ENCODE data around the gene POLR3C. TPM values are rescaled to one million over a fixed set of nuclear protein-coding genes. Genes with fewer than 3 reads are reported as not detected.
A peak's percentile ranks its signal among the peaks of the same experiment; 100 is the strongest.
"Not testable (repeated sequence)": the region's sequence is repeated elsewhere in the genome, so short reads cannot be mapped to it uniquely, and the experiment has no call there.

The POLR3C gene
- total and polyA plus RNA-seq, 4 donors: 14.1 to 26.3 (median 21.1) TPM

- peaks cover 13 to 33% (median 24%) of the 10 kb centered on the region in 4 donors for H3K36me3 ChIP-seq (ENCODE audit: control insufficient read depth in 4 of 4, insufficient read depth in 4 of 4, low read length in 4 of 4)
- H3K9ac ChIP-seq (ENCODE audit: insufficient read depth in 1 of 2, low read length in 2 of 2): peak overlapping the region; percentile 81 to 87
- H3K27ac ChIP-seq (ENCODE audit: low read depth in 1 of 2, low read length in 1 of 2): peak overlapping the region; percentile 92 to 95
- TF ChIP-seq CTCF (IDR thresholded peaks at IDR 0.05; ENCODE audit: control extremely low read depth, extremely low read depth): no peak
- peaks cover 0 to 8% (median 0%) of the 10 kb centered on the region in 5 donors for H3K4me1 ChIP-seq (ENCODE audit: control insufficient read depth in 5 of 5, insufficient read depth in 5 of 5, low read length in 5 of 5)
- ATAC-seq (ENCODE audit: insufficient read depth, low FRiP score) (no peak), DNase-seq (no peak)
- no peaks in the 10 kb centered on the region for H3K27me3 ChIP-seq (ENCODE audit: control insufficient read depth in 3 of 3, insufficient read depth in 3 of 3, low read length in 2 of 3)
- 0 to 1% methylated on average over 7 of the region's 7 CpGs for WGBS, 2 donors
- H3K9me3 ChIP-seq (ENCODE audit: control insufficient read depth in 4 of 4, insufficient read depth in 3 of 4, low read length in 3 of 4): no peaks in the 10 kb centered on the region
- peak overlapping the region; percentile 68 for H3K4me3 ChIP-seq
Observed at GRCh38 chr1:145824499-145824842, 471 bp downstream of the POLR3C start.

- no peak for TF ChIP-seq CTCF (IDR thresholded peaks at IDR 0.05; ENCODE audit: control extremely low read depth, extremely low read depth)
- ATAC-seq (ENCODE audit: insufficient read depth, low FRiP score) (no peak), DNase-seq (no peak)
- Histone ChIP-seq H3K36me3 (ENCODE audit: control insufficient read depth in 4 of 4, insufficient read depth in 4 of 4, low read length in 4 of 4) (peaks cover 18 to 45% (median 27%) of the 10 kb centered on the region in 4 donors), H3K27ac (ENCODE audit: low read depth in 1 of 2, low read length in 1 of 2) (no peak overlapping the region), H3K27me3 (ENCODE audit: control insufficient read depth in 3 of 3, insufficient read depth in 3 of 3, low read length in 2 of 3) (no peaks in the 10 kb centered on the region), H3K9me3 (ENCODE audit: control insufficient read depth in 4 of 4, insufficient read depth in 3 of 4, low read length in 3 of 4) (no peaks in the 10 kb centered on the region), H3K9ac (ENCODE audit: insufficient read depth in 1 of 2, low read length in 2 of 2) (no peak overlapping the region), H3K4me1 (ENCODE audit: control insufficient read depth in 5 of 5, insufficient read depth in 5 of 5, low read length in 5 of 5) (peaks cover 0 to 8% (median 0%) of the 10 kb centered on the region in 5 donors), H3K4me3 (no peak overlapping the region)
- 89 to 90% methylated on average over 2 of the region's 2 CpGs for WGBS, 2 donors
Observed at GRCh38 chr1:145826030-145826429, 2.0 kb downstream of the POLR3C start.

- no peak overlapping the region for H3K27ac ChIP-seq (ENCODE audit: low read depth in 1 of 2, low read length in 1 of 2)
- no peak for DNase-seq
- peaks cover 0 to 8% (median 0%) of the 10 kb centered on the region in 5 donors for H3K4me1 ChIP-seq (ENCODE audit: control insufficient read depth in 5 of 5, insufficient read depth in 5 of 5, low read length in 5 of 5)
- no peak overlapping the region for H3K4me3 ChIP-seq
- H3K36me3 ChIP-seq (ENCODE audit: control insufficient read depth in 4 of 4, insufficient read depth in 4 of 4, low read length in 4 of 4): peaks cover 28 to 51% (median 32%) of the 10 kb centered on the region in 4 donors
- no peak for TF ChIP-seq CTCF (IDR thresholded peaks at IDR 0.05; ENCODE audit: control extremely low read depth, extremely low read depth)
- H3K27me3 ChIP-seq (ENCODE audit: control insufficient read depth in 3 of 3, insufficient read depth in 3 of 3, low read length in 2 of 3): no peaks in the 10 kb centered on the region
- no peak for ATAC-seq (ENCODE audit: insufficient read depth, low FRiP score)
- no peak overlapping the region for H3K9ac ChIP-seq (ENCODE audit: insufficient read depth in 1 of 2, low read length in 2 of 2)
- H3K9me3 ChIP-seq (ENCODE audit: control insufficient read depth in 4 of 4, insufficient read depth in 3 of 4, low read length in 3 of 4): no peaks in the 10 kb centered on the region
Observed at GRCh38 chr1:145827966-145828365, 4.0 kb downstream of the POLR3C start.

GRCh38 chr1:145828367-145829026 lies 4.5 kb downstream of the POLR3C start:
- Histone ChIP-seq H3K27ac (ENCODE audit: low read depth in 1 of 2, low read length in 1 of 2) (no peak overlapping the region), H3K9ac (ENCODE audit: insufficient read depth in 1 of 2, low read length in 2 of 2) (no peak overlapping the region), H3K9me3 (ENCODE audit: control insufficient read depth in 4 of 4, insufficient read depth in 3 of 4, low read length in 3 of 4) (no peaks in the 10 kb centered on the region), H3K36me3 (ENCODE audit: control insufficient read depth in 4 of 4, insufficient read depth in 4 of 4, low read length in 4 of 4) (peaks cover 32 to 55% (median 37%) of the 10 kb centered on the region in 4 donors), H3K4me1 (ENCODE audit: control insufficient read depth in 5 of 5, insufficient read depth in 5 of 5, low read length in 5 of 5) (peaks cover 0 to 8% (median 0%) of the 10 kb centered on the region in 5 donors), H3K27me3 (ENCODE audit: control insufficient read depth in 3 of 3, insufficient read depth in 3 of 3, low read length in 2 of 3) (no peaks in the 10 kb centered on the region), H3K4me3 (no peak overlapping the region)
- ATAC-seq (ENCODE audit: insufficient read depth, low FRiP score) (no peak), DNase-seq (no peak)
- TF ChIP-seq CTCF (IDR thresholded peaks at IDR 0.05; ENCODE audit: control extremely low read depth, extremely low read depth): no peak

DNA sequence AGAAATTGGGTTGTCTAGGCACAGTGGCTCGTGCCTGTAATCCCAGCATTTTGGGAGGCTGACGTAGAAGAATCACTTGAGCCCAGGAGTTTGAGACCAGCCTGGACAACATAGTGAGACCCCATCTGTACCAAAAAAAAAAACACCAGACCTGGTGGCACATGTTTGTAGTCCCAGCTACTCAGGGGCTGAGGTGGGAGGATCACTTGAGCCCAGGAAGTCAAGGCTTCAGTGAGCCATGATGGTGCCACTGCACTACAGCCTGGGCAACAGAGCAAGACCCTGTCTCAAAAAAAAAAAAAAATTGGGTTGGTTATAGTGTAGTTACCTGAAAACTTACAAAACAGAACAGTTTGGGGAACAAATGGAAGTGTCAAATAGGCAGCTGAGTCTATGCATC lies 6.8 kb downstream of the POLR3C start:
- not testable (repeated sequence) for H3K27ac ChIP-seq (ENCODE audit: low read depth in 1 of 2, low read length in 1 of 2); H3K4me1 ChIP-seq (ENCODE audit: control insufficient read depth in 5 of 5, insufficient read depth in 5 of 5, low read length in 5 of 5); DNase-seq; H3K4me3 ChIP-seq; ATAC-seq (ENCODE audit: insufficient read depth, low FRiP score); H3K27me3 ChIP-seq (ENCODE audit: control insufficient read depth in 3 of 3, insufficient read depth in 3 of 3, low read length in 2 of 3); H3K9me3 ChIP-seq (ENCODE audit: control insufficient read depth in 4 of 4, insufficient read depth in 3 of 4, low read length in 3 of 4); H3K9ac ChIP-seq (ENCODE audit: insufficient read depth in 1 of 2, low read length in 2 of 2)
- 98 to 100% methylated on average over 2 of the region's 2 CpGs for WGBS, 2 donors
- H3K36me3 ChIP-seq (ENCODE audit: control insufficient read depth in 4 of 4, insufficient read depth in 4 of 4, low read length in 4 of 4): peaks cover 43 to 69% (median 45%) of the 10 kb centered on the region in 4 donors
